HG02610 (cell line): Measurements from ENCODE around the gene PDCD4.

Source experiments
- ATAC-seq: cut with Tn5 transposase; IDR thresholded peaks from one replicate; pipeline ENCODE4 v1.9.1; 2021; ENCODE audit warnings: mild to moderate bottlenecking, moderate library complexity; ENCODE audit not compliant: unreplicated experiment

The PDCD4 gene

GRCh38 chr10:110918269-110918642 lies 46.5 kb downstream of the PDCD4 start:
- ATAC-seq: no peak

- ATAC-seq: peak; percentile 88
Measured at GRCh38 chr10:110918643-110919348, 47.1 kb downstream of the PDCD4 start, which contains the start of gene BBIP1. BBIP1 (minus strand) TSS chr10:110919180; CDS start chr10:110918157, 1,023 bp downstream.

GRCh38 chr10:110919349-110919931 lies 47.7 kb downstream of the PDCD4 start, which contains the start of gene SHOC2:
SHOC2 (plus strand) TSS chr10:110919604; CDS start chr10:110964359, 44,755 bp downstream.
- ATAC-seq: peak; percentile 8

- ATAC-seq: peak; percentile 22
Measured at GRCh38 chr10:110919971-110920881, 48.5 kb downstream of the PDCD4 start.

GRCh38 chr10:110923856-110924493 lies 52.2 kb downstream of the PDCD4 start:
- ATAC-seq: no peak

- no peak for ATAC-seq
Measured at GRCh38 chr10:110927461-110927860, 55.7 kb downstream of the PDCD4 start.

GRCh38 chr10:110931769-110932381 lies 60.1 kb downstream of the PDCD4 start:
- ATAC-seq: no peak

- no peak for ATAC-seq
Measured at GRCh38 chr10:110932505-110933180, 60.9 kb downstream of the PDCD4 start.

- ATAC-seq: no peak
Measured at GRCh38 chr10:110936757-110937156, 65.0 kb downstream of the PDCD4 start.

GRCh38 chr10:110939419-110939818 lies 67.7 kb downstream of the PDCD4 start:
- no peak for ATAC-seq

GRCh38 chr10:110944792-110945396 lies 73.2 kb downstream of the PDCD4 start:
- ATAC-seq: no peak

- no peak for ATAC-seq
Measured at GRCh38 chr10:110946496-110946895, 74.8 kb downstream of the PDCD4 start.

- ATAC-seq: no peak
Measured at GRCh38 chr10:110947061-110947595, 75.4 kb downstream of the PDCD4 start.
